NCI-H187 (cell line): Measurements from ENCODE around the gene RAB20.
"Not testable (repeated sequence)": the region's sequence is repeated elsewhere in the genome, so short reads cannot be mapped to it uniquely, and the experiment has no call there.

Experiments used
- DNase-seq, 2 experiments: peaks; one replicate each; lab custom pipeline; 2025; lab: John Stamatoyannopoulos, UW

RAB20 gene

GRCh38 chr13:110509478-110509926, 52.0 kb downstream of the RAB20 start:
- peak; percentile 64 to 69 for DNase-seq

- DNase-seq: no peak
These were observed 53.7 kb downstream of the RAB20 start for GRCh38 chr13:110507678-110508381.

GRCh38 chr13:110506859-110507566, 54.5 kb downstream of the RAB20 start:
- DNase-seq: peak in 1 of 2 experiments; percentile 16

- no peak for DNase-seq
These were observed 55.1 kb downstream of the RAB20 start for GRCh38 chr13:110506396-110506795.

GRCh38 chr13:110505594-110505993, 55.9 kb downstream of the RAB20 start:
- no peak for DNase-seq

- DNase-seq: no peak
These were observed 57.5 kb downstream of the RAB20 start for GRCh38 chr13:110503979-110504499.

- no peak for DNase-seq
These were observed 58.3 kb downstream of the RAB20 start for GRCh38 chr13:110503037-110503901.

- no peak for DNase-seq
These were observed 60.3 kb downstream of the RAB20 start for GRCh38 chr13:110501188-110501587.

- DNase-seq: no peak
These were observed 61.2 kb downstream of the RAB20 start for GRCh38 chr13:110500341-110500740.

- peak; percentile 91 to 95 for DNase-seq
These were observed 61.8 kb downstream of the RAB20 start for GRCh38 chr13:110499621-110500281.

GRCh38 chr13:110498765-110499164, 62.8 kb downstream of the RAB20 start:
- DNase-seq: no peak

GRCh38 chr13:110498327-110498726, 63.2 kb downstream of the RAB20 start:
- DNase-seq: no peak

- DNase-seq: not testable (repeated sequence)
These were observed 63.6 kb downstream of the RAB20 start for GRCh38 chr13:110497896-110498295.

GRCh38 chr13:110497003-110497402, 64.5 kb downstream of the RAB20 start:
- no peak for DNase-seq

- no peak for DNase-seq
These were observed 65.2 kb downstream of the RAB20 start for GRCh38 chr13:110496281-110496680.

GRCh38 chr13:110495881-110496280, 65.6 kb downstream of the RAB20 start:
- no peak for DNase-seq

- no peak for DNase-seq
These were observed 66.1 kb downstream of the RAB20 start for GRCh38 chr13:110495376-110495775.

- DNase-seq: no peak
These were observed 67.9 kb downstream of the RAB20 start for GRCh38 chr13:110493613-110494012.

GRCh38 chr13:110492679-110493593, 68.6 kb downstream of the RAB20 start:
- no peak for DNase-seq

GRCh38 chr13:110491869-110492678, 69.4 kb downstream of the RAB20 start:
- DNase-seq: no peak
